ENCODE measurements around the gene NMT1.
A peak's percentile ranks its signal among the peaks of the same experiment; 100 is the strongest.

The NMT1 gene

DNA sequence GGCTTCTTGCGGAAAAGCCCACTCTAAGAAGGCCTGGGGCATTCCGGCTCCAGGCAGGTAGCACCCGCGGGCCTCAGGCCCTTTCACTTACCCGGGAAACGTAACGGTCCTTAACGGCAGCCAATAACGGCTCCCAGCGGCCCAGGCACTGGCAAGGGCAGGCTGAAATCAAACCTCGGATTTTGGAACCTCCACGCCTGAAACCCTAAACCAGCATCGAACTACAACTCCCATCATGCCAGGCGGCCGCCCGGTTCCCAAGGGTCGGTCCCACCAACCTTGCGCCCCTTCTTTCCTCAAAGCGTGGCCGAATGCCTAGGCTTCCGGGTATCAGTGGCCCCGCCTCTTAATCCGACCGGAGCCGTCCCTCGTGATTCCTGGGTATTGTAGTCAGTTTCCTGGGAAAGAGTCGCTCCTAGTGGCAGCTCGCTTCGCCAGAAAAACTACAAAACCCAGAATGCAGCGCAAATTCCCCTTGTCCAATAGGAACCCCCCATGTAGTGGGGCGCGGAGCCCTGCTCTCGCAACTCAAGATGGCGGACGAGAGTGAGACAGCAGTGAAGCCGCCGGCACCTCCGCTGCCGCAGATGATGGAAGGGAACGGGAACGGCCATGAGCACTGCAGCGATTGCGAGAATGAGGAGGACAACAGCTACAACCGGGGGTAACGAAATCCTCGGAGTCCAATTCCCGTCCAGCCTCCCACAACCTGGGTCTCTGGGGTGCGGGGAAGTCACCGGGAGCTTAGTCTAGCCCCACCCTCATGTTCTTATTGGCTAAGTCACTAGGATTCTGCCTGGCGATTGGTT is at the start of gene NMT1:
NMT1 (plus strand) TSS at position 521 of the 809 bp plus-strand sequence; CDS start at position 534, 13 bp downstream.
- DNase-seq (ENCODE audit: low read depth), result peak; percentile 100

DNA sequence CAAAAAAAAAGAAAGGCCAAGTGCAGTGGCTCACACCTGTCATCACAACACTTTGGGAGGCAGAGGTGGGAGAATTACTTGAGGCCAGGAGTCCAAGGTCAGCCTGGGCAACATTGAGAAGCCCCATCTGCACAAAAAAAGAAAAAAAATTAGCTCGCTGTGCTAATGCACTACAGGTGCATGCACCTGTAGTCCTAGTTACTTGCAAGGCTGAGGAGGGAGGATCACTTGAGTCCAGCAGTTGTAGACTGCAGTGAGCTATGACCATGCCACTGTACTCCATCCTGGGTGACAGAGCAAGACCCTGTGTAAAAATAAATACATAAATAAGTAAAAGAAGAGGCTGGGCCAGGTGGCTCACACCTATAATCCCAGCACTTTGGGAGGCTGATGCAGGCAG is 49.4 kb upstream of the NMT1 start:
- no peak for DNase-seq (ENCODE audit: low read depth)

DNA sequence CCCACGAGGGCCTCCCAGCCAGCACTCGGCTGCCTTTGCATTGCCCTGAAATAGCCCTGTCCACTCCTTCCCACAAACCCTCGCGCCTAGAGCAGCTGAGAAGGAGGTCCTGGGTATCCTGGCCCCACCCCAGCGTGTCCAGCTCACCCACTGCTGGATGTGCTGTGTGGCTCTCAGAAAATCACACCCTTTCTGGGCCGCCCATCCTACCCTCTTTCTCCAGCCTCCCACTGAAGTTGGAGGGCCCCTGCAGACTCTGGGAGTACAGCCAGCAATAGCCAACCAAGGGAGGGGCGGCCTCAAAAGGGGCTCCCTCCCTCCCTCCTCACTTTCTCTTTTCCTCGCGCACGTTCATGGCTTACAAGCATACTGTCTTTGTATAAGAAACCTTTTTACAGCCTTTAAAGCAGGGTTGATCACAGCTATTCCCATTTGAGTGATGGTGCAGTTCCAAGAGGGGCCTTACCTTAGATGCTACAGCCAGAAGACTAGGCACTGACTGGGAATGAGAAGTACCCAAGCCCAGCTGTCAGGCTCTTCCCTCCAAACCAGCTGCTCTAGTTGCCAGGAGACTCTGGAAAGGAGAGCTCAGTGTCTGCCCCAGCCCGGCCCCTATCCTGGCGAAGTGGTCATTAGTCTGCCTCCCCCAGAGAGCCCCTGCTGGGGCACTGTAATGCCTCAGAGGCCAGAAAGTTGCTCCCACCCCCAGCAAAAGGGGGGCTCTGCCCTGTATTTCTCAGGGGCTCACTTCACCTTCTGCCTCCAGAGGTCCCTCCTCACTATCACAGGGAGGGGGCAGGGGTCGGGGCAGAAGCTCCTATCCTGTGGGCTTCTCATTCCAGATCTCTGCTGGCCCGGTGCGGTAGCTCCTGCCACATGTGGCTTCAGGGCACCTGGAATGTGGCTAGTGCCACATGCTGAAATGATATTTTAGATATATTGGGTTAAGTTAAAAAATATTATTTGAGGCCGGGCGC is 47.8 kb upstream of the NMT1 start:
- no peak for DNase-seq (ENCODE audit: low read depth)

DNA sequence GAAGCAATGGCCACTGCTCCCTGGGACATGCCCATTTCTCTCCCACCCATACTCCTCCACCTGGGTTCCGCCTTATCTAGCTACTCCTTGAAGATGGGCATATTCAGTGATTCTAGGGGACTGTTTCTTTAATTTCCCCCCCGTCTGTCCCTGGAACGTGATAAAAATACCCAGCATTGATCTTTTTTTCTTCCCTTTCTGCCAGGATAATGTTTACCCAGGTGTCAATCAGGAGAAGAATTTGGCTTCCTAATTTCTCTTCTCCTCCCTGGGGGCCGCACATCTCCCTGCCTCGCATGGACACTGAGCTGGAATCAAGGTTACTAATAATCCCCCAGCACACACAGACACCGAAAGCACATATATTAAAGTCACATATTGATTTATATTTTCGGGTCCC is 44.9 kb upstream of the NMT1 start:
- DNase-seq (ENCODE audit: low read depth), result no peak

DNA sequence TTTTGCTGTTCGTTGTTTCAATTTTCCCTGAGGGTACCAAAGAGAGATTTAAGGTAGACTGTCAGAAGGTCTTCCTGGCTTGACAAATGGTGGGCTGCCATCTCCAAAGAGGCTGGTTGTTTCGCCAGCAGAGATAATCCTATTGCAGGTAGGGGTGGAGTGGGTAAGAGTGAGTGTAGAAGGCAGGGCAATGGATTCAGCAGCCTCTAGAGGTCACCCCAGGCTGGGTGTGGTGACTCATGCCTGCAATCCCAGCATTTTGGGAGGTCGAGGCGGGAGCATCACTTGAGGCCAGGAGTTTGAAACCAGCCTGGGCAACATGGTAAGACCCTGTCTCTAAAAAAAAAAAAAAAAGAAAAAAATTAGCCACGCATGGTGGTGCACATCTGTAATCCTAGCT is 44.3 kb upstream of the NMT1 start:
- peak; percentile 41 for DNase-seq (ENCODE audit: low read depth)

DNA sequence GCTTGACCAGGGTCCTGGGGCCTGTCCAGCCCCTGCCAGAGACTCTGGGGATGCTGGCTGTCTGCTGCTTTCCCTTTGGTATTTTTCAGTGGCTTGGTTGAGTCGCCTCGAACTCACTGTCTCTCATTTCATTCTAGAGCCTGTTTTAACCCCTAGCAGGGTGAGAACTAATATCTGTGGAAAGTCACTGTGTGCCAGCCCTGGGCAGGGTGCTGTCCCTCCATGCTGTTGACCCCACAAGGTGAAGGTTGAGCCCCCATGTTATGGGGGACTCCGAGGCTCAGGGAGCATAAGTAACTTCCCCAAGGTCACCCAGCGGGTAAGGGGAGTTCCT is 42.6 kb upstream of the NMT1 start:
- DNase-seq (ENCODE audit: low read depth), result no peak

DNA sequence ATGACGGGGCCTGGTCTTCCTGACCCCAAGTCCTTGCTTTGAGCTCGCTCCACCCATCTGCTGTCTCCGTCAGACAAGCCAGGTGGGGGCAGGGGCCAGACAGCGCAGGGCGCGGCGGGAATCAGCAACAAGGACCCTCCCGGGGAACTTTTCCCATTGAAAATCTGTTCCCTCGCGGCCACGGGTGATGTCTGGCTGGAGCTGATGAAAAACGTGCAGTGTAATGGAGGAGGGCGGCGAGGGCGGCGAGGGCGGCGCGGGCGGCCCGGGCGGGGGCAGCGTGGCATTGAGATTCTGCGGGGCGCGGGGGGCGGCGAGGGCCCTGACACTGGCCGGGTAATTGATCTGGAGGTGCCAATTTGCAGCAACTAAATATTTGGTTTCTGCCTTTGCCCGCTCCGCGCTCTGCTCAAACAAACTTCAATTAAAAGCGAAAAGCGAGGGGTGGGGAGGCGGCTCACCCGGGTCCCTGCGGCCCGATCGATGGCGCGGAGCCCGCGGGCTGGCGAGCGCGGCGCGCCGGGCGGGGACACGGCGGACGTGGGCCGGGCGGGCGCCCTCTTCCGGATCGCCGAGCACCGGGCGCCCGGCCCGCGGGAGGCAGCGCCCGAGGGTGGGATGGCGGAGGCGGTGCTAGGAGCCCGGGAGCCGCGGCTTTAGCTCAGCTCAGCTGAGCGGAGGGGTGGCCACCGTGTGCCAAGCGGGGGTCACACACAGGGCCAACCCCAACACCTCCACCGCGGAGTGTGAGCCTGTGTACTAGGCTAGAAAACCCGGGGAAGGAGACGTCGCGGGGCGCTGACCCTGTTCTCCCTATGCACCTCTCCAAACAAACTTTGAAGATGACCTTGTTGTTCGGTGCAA is 42.0 kb upstream of the NMT1 start:
- DNase-seq (ENCODE audit: low read depth), result peak; percentile 70

DNA sequence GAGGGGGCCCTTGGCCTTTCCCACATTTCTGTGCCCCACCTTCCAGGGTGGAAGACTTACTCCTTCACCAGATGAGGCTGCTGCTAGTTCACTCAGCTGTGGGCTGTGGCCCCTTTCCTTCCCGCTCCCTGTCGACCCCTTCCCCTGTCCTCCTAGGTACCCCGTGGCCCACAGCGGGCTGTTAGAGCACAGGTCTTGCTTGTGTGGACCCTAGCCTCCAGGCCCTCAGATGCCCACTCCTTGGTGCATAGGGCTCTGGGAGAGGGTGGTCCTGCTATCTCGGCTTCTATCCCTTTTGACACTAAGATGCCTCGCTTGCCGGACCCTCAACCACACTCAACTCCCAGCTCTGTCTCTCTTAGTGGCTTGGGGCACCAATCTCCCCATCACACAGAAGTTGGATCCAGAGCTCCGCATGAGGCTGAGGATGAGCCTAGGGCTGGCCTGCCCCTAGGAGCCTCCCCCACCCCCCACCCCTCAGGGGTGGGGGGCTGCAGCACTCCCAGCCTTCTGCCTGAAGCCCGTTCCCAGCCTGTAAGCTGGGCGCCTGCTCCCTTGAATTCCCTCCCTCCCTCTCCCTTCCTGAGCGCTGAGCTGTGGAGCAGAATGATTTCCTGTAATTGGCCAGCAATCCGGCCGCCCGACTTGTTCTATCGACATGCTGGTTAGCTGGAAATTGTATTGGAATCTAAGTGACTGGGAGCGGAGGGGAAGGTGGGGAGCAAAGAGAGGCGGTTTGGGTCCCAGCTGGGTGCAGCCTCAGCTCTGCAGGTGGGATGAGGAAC is 40.6 kb upstream of the NMT1 start:
- peak; percentile 36 for DNase-seq (ENCODE audit: low read depth)

DNA sequence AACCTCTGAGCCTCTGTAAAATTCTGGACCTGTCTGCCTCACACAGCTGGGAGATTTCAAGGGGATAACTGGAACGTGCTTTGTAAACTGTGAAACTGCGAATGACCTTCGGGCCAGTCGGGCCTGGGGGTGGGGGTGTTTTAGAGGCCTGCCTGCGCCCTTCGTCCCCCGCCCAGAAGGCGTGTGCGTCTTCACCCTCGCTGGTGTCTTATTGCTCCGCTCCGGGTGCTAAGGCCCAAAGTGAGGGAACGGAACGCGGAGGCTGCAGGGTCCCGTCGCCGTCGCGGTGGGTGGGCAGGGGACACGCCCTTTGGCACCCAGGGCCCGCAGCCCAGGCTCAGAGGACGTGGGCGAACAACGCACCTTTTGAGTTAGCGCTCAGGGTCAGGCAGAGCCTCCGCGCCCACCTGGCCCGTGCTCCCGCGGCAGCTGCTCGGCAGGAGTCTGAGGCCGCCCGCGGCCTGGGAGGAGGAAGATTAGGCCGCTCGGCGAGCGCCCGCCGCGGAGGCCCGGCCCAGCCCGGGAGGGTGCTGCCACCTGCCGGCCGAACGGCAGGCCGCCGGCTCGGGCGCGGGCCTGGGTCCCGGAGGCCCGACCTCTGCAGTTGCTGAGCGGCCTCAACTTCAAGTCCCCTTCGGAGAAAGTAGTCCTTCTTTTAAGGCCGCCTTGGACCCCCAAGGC is 39.4 kb upstream of the NMT1 start:
- peak; percentile 66 for DNase-seq (ENCODE audit: low read depth)

DNA sequence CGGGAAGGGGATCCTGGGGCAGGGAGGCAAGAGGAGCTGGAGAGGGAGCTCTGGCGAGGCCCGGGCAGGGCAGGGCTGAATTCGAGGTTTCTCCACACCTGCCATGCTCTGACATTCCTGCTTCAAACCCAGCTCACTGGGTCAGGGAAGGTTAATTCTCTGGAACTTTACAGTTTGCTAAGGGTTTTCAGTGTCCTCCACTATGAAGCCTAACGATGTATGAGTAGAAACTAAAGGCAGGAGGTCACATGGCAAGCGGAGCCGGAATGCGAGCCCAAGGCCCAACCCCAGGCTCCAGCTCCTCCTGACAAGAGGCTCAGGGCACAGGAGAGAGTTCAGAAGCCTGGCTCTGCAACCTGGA is 38.8 kb upstream of the NMT1 start:
- DNase-seq (ENCODE audit: low read depth), result no peak

DNA sequence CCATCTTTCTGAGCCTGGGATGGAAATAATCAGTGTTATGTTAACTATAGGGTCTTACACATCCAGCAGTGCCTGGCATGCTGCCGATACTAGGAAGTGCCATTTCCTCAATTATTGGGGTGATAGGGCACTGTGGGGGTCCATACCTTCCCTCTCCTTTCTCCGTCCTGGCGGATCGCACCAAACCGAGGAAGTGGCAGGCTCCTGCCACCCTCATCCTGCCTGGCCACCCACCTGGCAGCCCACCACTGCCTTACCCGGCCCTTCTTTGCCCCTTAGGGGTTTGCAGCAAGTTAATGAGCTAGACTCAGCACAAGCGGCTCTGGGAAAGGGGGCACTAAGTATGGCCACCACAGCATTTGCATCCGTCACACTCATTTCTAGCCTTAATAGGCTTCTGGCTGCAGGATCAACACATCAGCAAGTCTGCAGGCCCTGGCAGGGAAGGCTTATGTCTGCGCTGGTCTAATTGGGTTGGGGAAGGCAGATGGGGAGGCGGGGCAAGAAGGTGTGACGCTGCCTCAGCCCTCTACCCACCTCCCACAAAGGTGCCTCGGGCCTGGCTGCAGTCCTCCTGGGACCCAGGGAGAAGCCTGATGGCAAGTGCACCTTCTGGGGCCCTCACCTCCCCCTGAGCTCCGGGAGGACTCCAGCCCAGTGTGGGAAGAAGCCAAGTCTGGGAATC is 38.3 kb upstream of the NMT1 start:
- no peak for DNase-seq (ENCODE audit: low read depth)

DNA sequence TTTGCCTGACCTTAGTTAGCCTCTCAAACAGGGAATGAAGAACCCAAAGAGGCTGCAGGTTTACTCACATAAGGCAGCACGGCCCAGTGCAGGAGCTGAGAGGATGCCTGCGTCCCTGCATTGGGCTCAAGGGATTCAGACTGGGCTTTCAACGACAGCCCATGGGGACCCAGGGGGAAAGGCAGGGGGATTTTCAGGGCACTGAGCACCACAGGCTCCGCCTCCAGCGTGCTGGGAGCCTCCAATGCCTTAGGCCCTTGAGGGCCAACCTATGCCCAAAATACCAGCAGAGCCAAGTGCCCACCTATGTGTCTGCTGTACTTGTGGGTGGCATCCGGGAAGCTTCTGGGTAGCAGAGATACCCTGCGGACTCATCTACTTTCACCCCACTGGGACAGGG is 32.0 kb upstream of the NMT1 start:
- DNase-seq (ENCODE audit: low read depth), result no peak

DNA sequence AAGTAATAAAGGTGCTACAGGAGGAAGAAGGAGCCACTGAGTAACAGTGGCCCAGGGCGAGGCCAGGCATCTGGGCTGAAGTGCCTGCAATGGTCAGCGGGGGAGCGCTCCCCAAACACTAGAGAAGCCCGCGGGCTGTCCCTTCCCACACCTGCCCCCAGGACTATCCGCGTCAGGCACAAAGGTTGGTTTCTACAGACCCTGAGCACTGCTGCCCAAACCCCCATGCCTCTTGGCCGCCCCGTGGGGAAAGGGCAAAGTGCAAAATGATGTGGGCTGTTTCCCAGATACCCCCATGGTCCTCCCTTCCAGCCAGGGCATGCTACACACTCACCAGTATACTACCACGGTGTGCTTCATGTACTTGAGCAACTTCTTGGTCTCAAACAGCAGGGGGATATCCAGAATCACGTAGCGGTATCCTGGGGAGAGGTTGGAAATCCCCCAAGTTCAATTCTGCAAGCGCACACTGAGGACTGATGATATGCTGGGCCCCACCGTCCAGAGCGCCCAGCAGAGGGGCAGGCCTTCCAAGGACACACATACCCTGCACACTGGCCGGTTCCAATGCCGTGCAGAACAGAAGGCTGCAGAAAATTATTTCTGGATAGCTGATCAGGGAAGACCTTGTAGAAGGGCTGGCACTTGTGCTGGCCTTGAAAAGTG is 31.2 kb upstream of the NMT1 start:
- no peak for DNase-seq (ENCODE audit: low read depth)

DNA sequence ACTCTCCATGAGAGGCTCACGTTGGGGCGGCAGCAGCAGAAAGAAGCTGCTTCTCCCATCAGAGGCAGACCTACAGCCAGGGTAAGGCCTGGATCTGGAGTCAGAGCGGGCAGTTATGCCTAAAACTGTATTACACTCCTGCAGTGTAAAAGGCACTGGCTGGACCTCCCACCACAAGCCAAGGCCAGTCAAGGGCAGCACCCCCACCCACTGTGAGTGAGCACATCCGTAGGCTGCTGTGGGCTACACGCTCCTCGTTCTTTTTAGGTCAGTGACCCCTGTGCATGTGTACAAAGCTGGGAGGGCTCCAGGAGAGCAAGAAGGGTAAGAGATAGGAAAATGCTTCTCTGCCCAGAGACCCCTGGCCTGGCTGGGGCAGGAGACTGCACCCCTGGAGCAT is 30.4 kb upstream of the NMT1 start:
- no peak for DNase-seq (ENCODE audit: low read depth)

DNA sequence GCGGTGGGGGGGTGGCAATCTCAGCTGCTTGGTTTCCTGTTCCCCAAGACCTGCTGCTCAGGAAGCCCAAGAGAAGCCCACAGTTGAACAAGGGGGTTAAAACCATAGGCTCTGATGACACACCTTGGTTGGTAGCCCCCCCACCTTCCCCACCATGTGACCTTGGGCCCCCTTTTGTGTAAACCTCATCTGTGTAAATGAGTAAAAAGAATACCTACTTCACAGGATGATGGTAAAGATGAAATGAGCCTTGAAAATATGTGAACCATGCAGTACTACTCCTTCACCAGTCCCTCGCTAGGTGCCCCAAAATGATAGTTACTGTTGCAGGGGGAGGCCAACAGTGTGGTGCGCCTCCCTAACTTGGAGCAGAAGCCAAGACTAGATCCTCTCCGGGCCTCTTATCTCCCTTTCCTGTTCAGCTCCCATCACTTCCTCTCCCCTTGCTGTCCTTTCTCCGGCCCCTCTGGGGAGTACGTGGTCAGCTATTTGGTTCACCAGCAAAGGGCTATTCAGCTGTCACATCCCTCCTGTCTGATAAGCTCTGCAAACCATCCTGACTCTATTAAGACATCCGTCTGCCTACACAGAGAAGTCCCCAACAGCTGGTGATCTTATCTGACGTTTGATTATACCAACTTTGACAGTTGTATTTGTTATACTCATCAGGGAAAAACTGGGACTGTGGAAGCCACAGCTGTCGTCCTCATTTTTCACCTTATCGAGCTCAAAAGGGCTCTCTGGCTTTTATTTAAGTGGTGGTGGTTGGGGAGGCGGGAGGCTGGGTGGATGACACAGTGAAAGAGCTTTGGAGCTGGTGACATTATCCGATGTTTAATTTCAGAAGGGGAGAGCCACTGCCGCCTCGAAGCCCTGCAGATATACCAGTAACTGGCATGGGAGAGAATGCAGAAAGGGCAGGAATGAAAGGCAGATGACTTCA is 29.6 kb upstream of the NMT1 start:
- DNase-seq (ENCODE audit: low read depth), result no peak

DNA sequence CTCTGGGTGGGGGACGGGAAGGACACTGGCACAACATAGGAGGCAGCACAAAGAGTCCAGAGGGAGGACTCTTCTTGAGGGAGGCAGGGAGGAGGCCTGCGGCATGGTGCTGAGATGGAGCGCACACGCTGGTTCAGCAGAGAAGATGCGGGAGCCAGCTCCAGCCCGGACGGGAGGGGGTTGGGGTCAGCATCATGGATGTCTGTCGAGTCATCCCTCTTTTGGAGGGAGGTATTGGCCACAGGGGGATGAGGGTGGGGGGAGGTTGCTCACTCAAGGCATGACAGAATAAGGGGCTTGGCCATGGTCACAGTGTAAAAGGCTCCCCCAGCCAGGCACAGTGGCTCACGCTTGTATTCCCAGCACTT is 29.0 kb upstream of the NMT1 start:
- no peak for DNase-seq (ENCODE audit: low read depth)

DNA sequence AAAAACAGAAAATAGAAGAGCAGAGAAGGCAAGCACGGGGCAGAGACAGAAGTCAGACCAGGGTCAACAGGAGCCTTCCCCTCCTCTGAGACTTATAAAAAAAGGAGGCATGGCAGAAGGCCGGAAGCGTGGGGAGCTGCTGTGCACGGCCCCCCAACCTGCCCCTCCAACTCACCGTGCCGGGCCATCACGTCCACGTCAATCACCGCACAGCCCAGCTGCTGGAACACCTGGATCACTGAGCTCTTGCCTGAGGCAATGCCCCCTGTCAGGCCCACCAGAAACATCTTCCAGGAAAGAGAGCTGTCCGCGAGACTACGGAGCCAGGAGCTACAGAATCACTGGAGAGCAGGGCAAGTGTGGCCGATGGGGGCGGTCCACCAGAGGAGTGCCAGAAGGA is 26.5 kb upstream of the NMT1 start:
- DNase-seq (ENCODE audit: low read depth), result no peak

DNA sequence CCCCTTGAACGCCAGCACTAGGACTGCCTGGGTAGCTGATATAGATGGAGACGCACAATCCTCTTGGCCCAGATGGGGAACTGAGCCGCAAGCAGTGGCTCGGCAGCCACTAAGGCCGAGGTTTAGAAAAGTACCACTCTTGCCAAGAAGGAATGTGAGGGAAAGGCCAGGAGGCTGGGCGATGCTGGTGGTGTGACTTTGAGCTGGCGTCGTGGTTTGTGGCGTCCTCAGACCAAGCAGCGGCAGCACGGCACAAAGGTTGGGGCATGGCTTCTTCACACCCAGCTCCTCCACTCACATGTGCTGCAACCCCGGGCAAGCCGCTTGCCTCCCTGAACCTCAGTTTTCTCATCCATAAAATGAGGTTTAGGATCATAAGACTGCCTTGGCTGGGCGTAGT is 25.3 kb upstream of the NMT1 start:
- DNase-seq (ENCODE audit: low read depth), result no peak

DNA sequence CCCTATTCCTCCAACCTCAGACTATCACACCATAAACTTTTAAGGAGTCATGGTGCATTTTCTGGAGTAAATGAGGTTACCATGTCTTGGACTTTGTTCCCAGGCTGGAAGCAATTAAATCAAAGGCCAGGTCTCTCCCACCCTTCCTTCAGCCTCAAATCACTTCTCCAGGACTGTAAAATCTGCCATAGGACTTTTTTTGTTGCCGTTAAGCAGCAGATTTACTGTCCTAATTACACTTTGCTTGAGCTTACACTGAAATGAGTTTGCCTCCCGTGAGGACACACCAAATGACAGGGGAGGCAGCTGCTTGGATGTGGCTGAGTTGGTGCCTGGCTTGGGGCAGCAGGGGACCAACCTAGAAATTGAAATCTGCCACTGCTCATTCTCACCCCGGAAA is 24.4 kb upstream of the NMT1 start:
- DNase-seq (ENCODE audit: low read depth), result no peak

All from EH (cell line).